IMR-90 (cell line): ENCODE results near the gene TSPEAR. TPM values are rescaled to one million over a fixed set of nuclear protein-coding genes. Genes with fewer than 3 reads are reported as not detected.

Source experiments
- ATAC-seq: fragments of 200-7000 bp; cut with Tn5 transposase; 2 replicates; pipeline ENCODE4 v1.9.1; 2020; ENCODE audit warnings: low read depth, mild to moderate bottlenecking, moderate library complexity
- BruUV-seq: library from RNA; stranded (reverse); fragments of 400-500 nt; replicated peaks from 2 replicates; lab custom pipeline; 2021; lab: Mats Ljungman, UMichigan
- CTCF ChIA-PET: fragments of 300-600 bp; formaldehyde crosslinking; extraction: SDS; loops from one replicate; lab custom pipeline; 2021; ENCODE audit warnings: antibody characterized with exemption; lab: Yijun Ruan, JAX
- POLR2A ChIA-PET: fragments of 300-600 bp; sonication (Branson Sonifier 250); formaldehyde crosslinking; loops from one replicate; lab custom pipeline; 2022; ENCODE audit warnings: antibody characterized with exemption; ENCODE audit not compliant: unreplicated experiment; lab: Charles Lee
- DNase-seq: peaks from one replicate; pipeline ENCODE4 v3.0.0; 2013
- H2AFZ ChIP-seq: replicated peaks from 2 replicates; pipeline ENCODE3; 2013; ENCODE audit warnings: low read length, mild to moderate bottlenecking; ENCODE audit not compliant: poor library complexity
- H2AK5ac ChIP-seq: 2 replicates; pipeline ENCODE4 v1.6.1; 2013; ENCODE audit warnings: low read depth, low read length, inconsistent platforms
- H2AK9ac ChIP-seq: replicated peaks from 2 replicates; pipeline ENCODE3; 2013; ENCODE audit warnings: mild to moderate bottlenecking, low read depth, low read length, moderate library complexity; ENCODE audit not compliant: poor library complexity
- H2BK120ac ChIP-seq: 2 replicates; pipeline ENCODE4 v1.6.1; 2013; ENCODE audit warnings: low read depth, low read length, inconsistent platforms
- H2BK15ac ChIP-seq: 3 replicates; pipeline ENCODE4 v1.6.1; 2013; ENCODE audit warnings: low read depth, low read length, inconsistent platforms
- H2BK20ac ChIP-seq: 2 replicates; pipeline ENCODE4 v1.6.1; 2013; ENCODE audit warnings: low read depth, mild to moderate bottlenecking, inconsistent platforms, low read length, moderate library complexity
- H2BK5ac ChIP-seq: 2 replicates; pipeline ENCODE4 v1.6.1; 2013; ENCODE audit warnings: mild to moderate bottlenecking, low read depth, low read length, inconsistent platforms; ENCODE audit not compliant: poor library complexity, severe bottlenecking
- H3K14ac ChIP-seq: replicated peaks from 2 replicates; pipeline ENCODE4 v1.6.1; 2013; ENCODE audit warnings: low read depth, low read length, inconsistent platforms
- H3K18ac ChIP-seq: 2 replicates; pipeline ENCODE4 v1.6.1; 2013; ENCODE audit warnings: low read depth, low read length, control low read depth
- H3K23ac ChIP-seq: 2 replicates; pipeline ENCODE4 v1.6.1; 2013; ENCODE audit warnings: low read depth, low read length, inconsistent platforms
- H3K27ac ChIP-seq: 2 replicates; pipeline ENCODE4 v1.5.1; 2013; ENCODE audit warnings: mild to moderate bottlenecking, control low read depth, low read length; ENCODE audit not compliant: insufficient read depth
- H3K27me3 ChIP-seq: 2 replicates; pipeline ENCODE4 v1.6.1; 2013; ENCODE audit warnings: low read length; ENCODE audit not compliant: control insufficient read depth, insufficient read depth
- H3K36me3 ChIP-seq: 2 replicates; pipeline ENCODE4 v1.6.1; 2013; ENCODE audit warnings: low read length, mixed read lengths; ENCODE audit not compliant: control insufficient read depth, insufficient read depth
- H3K4ac ChIP-seq: 2 replicates; pipeline ENCODE4 v1.6.1; 2013; ENCODE audit warnings: low read depth, low read length, inconsistent platforms
- H3K4me1 ChIP-seq: 2 replicates; pipeline ENCODE4 v1.6.1; 2013; ENCODE audit warnings: low read length, mixed read lengths; ENCODE audit not compliant: control insufficient read depth, insufficient read depth
- H3K4me2 ChIP-seq: 2 replicates; pipeline ENCODE4 v1.6.1; 2013; ENCODE audit warnings: low read depth, mild to moderate bottlenecking, control low read depth, low read length, moderate library complexity
- H3K4me3 ChIP-seq: 2 replicates; pipeline ENCODE4 v1.5.1; 2013; ENCODE audit warnings: low read depth, mild to moderate bottlenecking, control low read depth, low read length, moderate library complexity; ENCODE audit not compliant: insufficient read depth
- H3K56ac ChIP-seq: 2 replicates; pipeline ENCODE4 v1.6.1; 2013; ENCODE audit warnings: low read length, inconsistent platforms; ENCODE audit not compliant: insufficient read depth; ENCODE audit errors: extremely low read depth
- H3K79me1 ChIP-seq, 2 experiments: 2 replicates each; pipeline ENCODE4 v1.6.1; 2013; ENCODE audit warnings: low read length in 2 of 2, inconsistent platforms in 1 of 2, low read depth in 1 of 2
- H3K9ac ChIP-seq: 2 replicates; pipeline ENCODE4 v1.6.1; 2013; ENCODE audit warnings: low read depth, low read length, control low read depth
- H3K9me1 ChIP-seq: 2 replicates; pipeline ENCODE4 v1.6.1; 2013; ENCODE audit warnings: low read length, inconsistent platforms; ENCODE audit not compliant: insufficient read depth
- H3K9me3 ChIP-seq: 2 replicates; pipeline ENCODE4 v1.6.1; 2013; ENCODE audit warnings: low read length; ENCODE audit not compliant: control insufficient read depth, insufficient read depth
- H4K20me1 ChIP-seq: 2 replicates; pipeline ENCODE4 v1.6.1; 2013; ENCODE audit warnings: low read length, inconsistent platforms; ENCODE audit not compliant: insufficient read depth
- H4K5ac ChIP-seq: 2 replicates; pipeline ENCODE4 v1.6.1; 2013; ENCODE audit warnings: mild to moderate bottlenecking, low read depth, low read length, control low read depth
- H4K8ac ChIP-seq, 2 experiments: 2 replicates each; pipeline ENCODE4 v1.6.1; 2013; ENCODE audit warnings: low read depth in 2 of 2, low read length in 2 of 2, control low read depth in 1 of 2, inconsistent platforms in 1 of 2
- H4K91ac ChIP-seq: 2 replicates; pipeline ENCODE4 v1.6.1; 2013; ENCODE audit warnings: low read depth, low read length, inconsistent platforms; ENCODE audit not compliant: insufficient read depth
- CEBPB ChIP-seq: IDR thresholded peaks from 2 replicates; pipeline ENCODE4 v1.6.1; 2012; ENCODE audit warnings: low read depth, low read length, improper control_type of control experiment
- CHD1 ChIP-seq: IDR thresholded peaks from 2 replicates; pipeline ENCODE4 v1.6.1; 2012; ENCODE audit warnings: low read depth, low read length, improper control_type of control experiment
- FOS ChIP-seq: fragments of 150-350 bp; IDR thresholded peaks from 2 replicates; pipeline ENCODE4 v1.6.1; 2016; ENCODE audit warnings: low read depth, low read length
- MAFK ChIP-seq: IDR thresholded peaks from 2 replicates; pipeline ENCODE4 v1.6.1; 2012; ENCODE audit warnings: low read depth, low read length, improper control_type of control experiment
- NFE2L2 ChIP-seq: fragments of 150-350 bp; IDR thresholded peaks from 2 replicates; pipeline ENCODE4 v1.6.1; 2016; ENCODE audit warnings: low read depth, mild to moderate bottlenecking, low read length
- RAD21 ChIP-seq: IDR thresholded peaks from 2 replicates; pipeline ENCODE4 v1.6.1; 2012; ENCODE audit warnings: low read length, improper control_type of control experiment
- WGBS, 2 experiments: methylation state at CpG; one replicate each; pipeline versions ENCODE4 v1.1.5 to v1.1.7; 2013; ENCODE audit warnings: missing lambda C conversion rate in 2 of 2; ENCODE audit not compliant: insufficient read length in 1 of 2; ENCODE audit errors: extremely low coverage in 2 of 2; 5-methylcytosine and 5-hydroxymethylcytosine counted together
- dilution Hi-C: fragments of 300-500 bp; cut with HindIII; formaldehyde crosslinking; loops from one replicate; pipeline ENCODE4 v1.14.3; 2018; ENCODE audit warnings: low sequenced_read_pairs; ENCODE audit not compliant: unreplicated experiment
- in situ Hi-C: fragments of 300-500 bp; cut with MboI; formaldehyde crosslinking; loops from 3 replicates; pipeline ENCODE4 v1.14.3; 2019; ENCODE audit warnings: low sequenced_read_pairs, inconsistent platforms, mixed read lengths
- intact Hi-C: fragments of 100-400 bp; cut with micrococcal nuclease; formaldehyde crosslinking; loops from 2 replicates; pipeline ENCODE4 v1.10.0; 2022
- polyA plus RNA-seq, 3 experiments: library from polyadenylated mRNA; depleted of rRNA; stranded (reverse); fragments of >200 nt; gene quantifications; 2 replicates each; pipeline ENCODE4 v1.2.3, GENCODE V29; 2012; ENCODE audit warnings: low replicate concordance in 1 of 3
- total RNA-seq: library from RNA; depleted of rRNA; stranded (reverse); fragments of >200 nt; gene quantifications from 2 replicates; pipeline ENCODE4 v1.2.3, GENCODE V29; 2012
- TF ChIP-seq, protein P1 (sequence below): fragments of 150-350 bp; IDR thresholded peaks from 2 replicates; pipeline ENCODE4 v1.6.1; 2016; ENCODE audit warnings: low read depth, mild to moderate bottlenecking, low read length, moderate library complexity, borderline replicate concordance

Gene TSPEAR
- total and polyA plus RNA-seq, 2 of the 4 experiments (the other 2 are of a cell fraction), result not detected

DNA sequence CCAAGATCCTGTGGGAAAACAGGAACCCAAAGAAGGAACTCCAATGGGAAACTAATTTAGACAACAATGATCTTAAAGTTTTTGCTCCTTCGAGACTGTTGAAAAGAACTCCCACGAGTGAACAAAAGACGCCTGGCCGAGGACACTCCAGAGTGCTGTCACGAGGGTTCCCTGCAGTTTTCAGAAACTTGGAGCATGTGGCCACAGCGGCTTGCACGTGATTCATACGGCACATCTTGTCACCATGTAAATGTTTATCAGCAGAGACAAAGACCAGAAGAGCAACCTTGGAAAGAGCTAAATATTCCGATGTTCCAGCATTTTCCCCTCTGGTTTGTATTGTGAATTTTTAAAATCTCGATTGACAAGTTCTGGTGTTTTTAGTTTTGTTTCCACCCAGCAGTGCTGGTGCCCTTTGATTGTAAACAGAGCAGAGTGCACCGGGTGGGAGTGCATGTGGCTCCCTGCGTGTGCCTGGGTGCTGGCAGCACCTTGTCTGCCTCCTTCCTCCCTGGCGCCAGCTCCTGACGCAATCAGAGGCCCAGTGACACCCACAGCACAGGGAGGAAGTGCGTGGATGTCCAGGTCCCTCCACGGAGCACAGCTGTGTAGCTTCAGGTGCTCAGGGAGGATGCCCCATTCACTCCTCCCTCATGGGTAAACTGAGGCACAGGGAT lies 233.1 kb downstream of the TSPEAR start:
- dilution Hi-C loops, result no loop called here
- in situ Hi-C loops, result no loop called here

More for the DNA sequence above, 233.1 kb downstream of the TSPEAR start:
- no peak overlapping the region for H2BK15ac ChIP-seq
- H2AK5ac ChIP-seq, result no peak overlapping the region
- H3K9me1 ChIP-seq, result no peaks in the 10 kb centered on the region
- no TSS peak for BruUV-seq
- H3K27me3 ChIP-seq, result peaks cover 12% of the 10 kb centered on the region
- no peak overlapping the region for H3K4ac ChIP-seq
- no peak overlapping the region for H2AK9ac ChIP-seq
- H2AFZ ChIP-seq, result no peak overlapping the region
- POLR2A ChIA-PET, result no interaction called here
- H3K14ac ChIP-seq, result no peak overlapping the region
- no peak overlapping the region for H2BK5ac ChIP-seq
- no peak overlapping the region for H3K56ac ChIP-seq
- no peak overlapping the region for H3K18ac ChIP-seq
- CTCF ChIA-PET, result no interaction called here
- no peak overlapping the region for H4K91ac ChIP-seq
- H4K5ac ChIP-seq, result no peak overlapping the region
- H3K27ac ChIP-seq, result no peak overlapping the region
- no peak overlapping the region for H2BK120ac ChIP-seq
- no peak overlapping the region for H3K23ac ChIP-seq
- no peaks in the 10 kb centered on the region for H3K36me3 ChIP-seq
- H4K8ac ChIP-seq, result no peak overlapping the region
- DNase-seq, result no peak
- H3K79me1 ChIP-seq, result no peaks in the 10 kb centered on the region
- H2BK20ac ChIP-seq, result no peak overlapping the region
- H3K4me2 ChIP-seq, result no peak overlapping the region
- no peaks in the 10 kb centered on the region for H4K20me1 ChIP-seq
- no peak for ATAC-seq
- 76% methylated on average over 10 of the region's 16 CpGs; no CpG with 5 or more reads in 1 of the 2 experiments for WGBS, 2 experiments
- H3K4me1 ChIP-seq, result no peaks in the 10 kb centered on the region
- H3K9ac ChIP-seq, result no peak overlapping the region
- no peak overlapping the region for H3K4me3 ChIP-seq
- H3K9me3 ChIP-seq, result no peaks in the 10 kb centered on the region
- intact Hi-C loops, result no loop called here
- TF ChIP-seq NFE2L2, result no peak
- TF ChIP-seq CEBPB, result no peak
- TF ChIP-seq CHD1, result no peak
- TF ChIP-seq, protein P1, sequence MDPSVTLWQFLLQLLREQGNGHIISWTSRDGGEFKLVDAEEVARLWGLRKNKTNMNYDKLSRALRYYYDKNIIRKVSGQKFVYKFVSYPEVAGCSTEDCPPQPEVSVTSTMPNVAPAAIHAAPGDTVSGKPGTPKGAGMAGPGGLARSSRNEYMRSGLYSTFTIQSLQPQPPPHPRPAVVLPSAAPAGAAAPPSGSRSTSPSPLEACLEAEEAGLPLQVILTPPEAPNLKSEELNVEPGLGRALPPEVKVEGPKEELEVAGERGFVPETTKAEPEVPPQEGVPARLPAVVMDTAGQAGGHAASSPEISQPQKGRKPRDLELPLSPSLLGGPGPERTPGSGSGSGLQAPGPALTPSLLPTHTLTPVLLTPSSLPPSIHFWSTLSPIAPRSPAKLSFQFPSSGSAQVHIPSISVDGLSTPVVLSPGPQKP, result no peak
- no peak for TF ChIP-seq RAD21
- no peak for TF ChIP-seq FOS
- no peak for TF ChIP-seq MAFK
